PC-9 (cell line): Measurements from ENCODE around the gene CLIC6.

Experiments
- CTCF ChIP-seq: fragments of 200-600 bp; sonication (generic); conservative IDR thresholded peaks from 2 replicates; pipeline ENCODE4 v1.6.1; 2017; ENCODE audit warnings: mixed run types, antibody characterized with exemption, mild to moderate bottlenecking, moderate library complexity
- EZH2 ChIP-seq: fragments of 200-600 bp; sonication (generic); IDR thresholded peaks from 2 replicates; pipeline ENCODE4 v1.8.0; 2017; ENCODE audit warnings: antibody characterized with exemption, low read depth

GRCh38 chr21:34736116-34736874 is 67.5 kb downstream of the CLIC6 start:
- TF ChIP-seq CTCF (no peak), EZH2 (no peak)
